Brain pericyte (primary cell): ENCODE results near the gene AIG1.

Experiments
- DNase-seq: peaks from one replicate; pipeline ENCODE4 v3.0.0-alpha.2; 2012; ENCODE audit warnings: low read depth, low spot score

AIG1 gene

GRCh38 chr6:143093290-143093689 lies 32.6 kb downstream of the AIG1 start:
- no peak for DNase-seq

- DNase-seq, result no peak
Observed at GRCh38 chr6:143096403-143096802, 35.7 kb downstream of the AIG1 start.

GRCh38 chr6:143097224-143097795 lies 36.6 kb downstream of the AIG1 start:
- no peak for DNase-seq

GRCh38 chr6:143098054-143098671 lies 37.5 kb downstream of the AIG1 start:
- DNase-seq, result no peak

- no peak for DNase-seq
Observed at GRCh38 chr6:143099647-143100046, 39.0 kb downstream of the AIG1 start.

- no peak for DNase-seq
Observed at GRCh38 chr6:143100429-143100828, 39.7 kb downstream of the AIG1 start.

- no peak for DNase-seq
Observed at GRCh38 chr6:143103916-143104315, 43.2 kb downstream of the AIG1 start.

- no peak for DNase-seq
Observed at GRCh38 chr6:143107440-143107839, 46.8 kb downstream of the AIG1 start.

GRCh38 chr6:143107911-143108761 lies 47.4 kb downstream of the AIG1 start:
- DNase-seq, result peak; percentile 20

GRCh38 chr6:143109196-143109595 lies 48.5 kb downstream of the AIG1 start:
- no peak for DNase-seq

GRCh38 chr6:143110572-143110971 lies 49.9 kb downstream of the AIG1 start:
- DNase-seq, result no peak

GRCh38 chr6:143110996-143111395 lies 50.3 kb downstream of the AIG1 start:
- DNase-seq, result peak; percentile 24

GRCh38 chr6:143111443-143111842 lies 50.8 kb downstream of the AIG1 start:
- DNase-seq, result no peak

GRCh38 chr6:143112084-143112768 lies 51.5 kb downstream of the AIG1 start:
- DNase-seq, result no peak

- no peak for DNase-seq
Observed at GRCh38 chr6:143112837-143113236, 52.1 kb downstream of the AIG1 start.

GRCh38 chr6:143115728-143116127 lies 55.0 kb downstream of the AIG1 start:
- DNase-seq, result no peak

- no peak for DNase-seq
Observed at GRCh38 chr6:143117108-143117507, 56.4 kb downstream of the AIG1 start.

GRCh38 chr6:143119260-143119659 lies 58.6 kb downstream of the AIG1 start:
- no peak for DNase-seq

GRCh38 chr6:143123081-143123480 lies 62.4 kb downstream of the AIG1 start:
- no peak for DNase-seq

- DNase-seq, result no peak
Observed at GRCh38 chr6:143123941-143124340, 63.3 kb downstream of the AIG1 start.

- DNase-seq, result no peak
Observed at GRCh38 chr6:143125455-143125854, 64.8 kb downstream of the AIG1 start.

- DNase-seq, result no peak
Observed at GRCh38 chr6:143125864-143126573, 65.3 kb downstream of the AIG1 start.
